Fibroblast of skin of left quadriceps (primary cell): Measurements from ENCODE around the gene MRPS23.

ENCODE experiments used
- DNase-seq, 2 experiments: peaks; one replicate each; pipeline ENCODE4 v3.0.0-alpha.2; 2013; ENCODE audit warnings: low read depth in 2 of 2

The MRPS23 gene

GRCh38 chr17:57879437-57880085 is 29.7 kb upstream of the MRPS23 start:
- DNase-seq: no peak

- DNase-seq: no peak
Measured at GRCh38 chr17:57877803-57878377, 28.0 kb upstream of the MRPS23 start.

GRCh38 chr17:57876866-57877237 is 27.0 kb upstream of the MRPS23 start:
- no peak for DNase-seq

- DNase-seq: no peak
Measured at GRCh38 chr17:57876023-57876865, 26.4 kb upstream of the MRPS23 start.

- DNase-seq: peak; percentile 97
Measured at GRCh38 chr17:57875290-57876022, 25.6 kb upstream of the MRPS23 start.

- DNase-seq: peak; percentile 92 to 94
Measured at GRCh38 chr17:57874434-57875289, 24.8 kb upstream of the MRPS23 start.

- no peak for DNase-seq
Measured at GRCh38 chr17:57874058-57874419, 24.2 kb upstream of the MRPS23 start.

GRCh38 chr17:57873261-57874057 is 23.6 kb upstream of the MRPS23 start:
- DNase-seq: no peak

GRCh38 chr17:57872536-57872935 is 22.7 kb upstream of the MRPS23 start:
- no peak for DNase-seq

GRCh38 chr17:57871863-57872262 is 22.0 kb upstream of the MRPS23 start:
- DNase-seq: no peak

GRCh38 chr17:57871155-57871554 is 21.3 kb upstream of the MRPS23 start:
- no peak for DNase-seq

- DNase-seq: no peak
Measured at GRCh38 chr17:57870283-57870635, 20.4 kb upstream of the MRPS23 start.

- peak; percentile 81 to 86 for DNase-seq
Measured at GRCh38 chr17:57869617-57870282, 19.9 kb upstream of the MRPS23 start.

GRCh38 chr17:57868910-57869616 is 19.2 kb upstream of the MRPS23 start:
- no peak for DNase-seq

GRCh38 chr17:57868007-57868909 is 18.4 kb upstream of the MRPS23 start:
- DNase-seq: peak; percentile 83 to 84

- no peak for DNase-seq
Measured at GRCh38 chr17:57867126-57867525, 17.3 kb upstream of the MRPS23 start.

- no peak for DNase-seq
Measured at GRCh38 chr17:57866723-57867122, 16.9 kb upstream of the MRPS23 start.

GRCh38 chr17:57866319-57866718 is 16.5 kb upstream of the MRPS23 start:
- no peak for DNase-seq
